ENCODE measurements around the gene UBA1.

Gene UBA1

GRCh38 chrX:47234583-47234982 lies 41.0 kb downstream of the UBA1 start:
- TF ChIP-seq CTCF (conservative IDR thresholded peaks at IDR 0.05; ENCODE audit: low read depth, low read length), result no peak
- peak overlapping the region; percentile 72 for H3K4me3 ChIP-seq (ENCODE audit: low read length)

GRCh38 chrX:47235691-47236103 lies 42.1 kb downstream of the UBA1 start:
- no peak for DNase-seq (ENCODE audit: low read depth)
- no peak for TF ChIP-seq CTCF (conservative IDR thresholded peaks at IDR 0.05; ENCODE audit: low read depth, low read length)
- H3K4me3 ChIP-seq (ENCODE audit: low read length), result no peak overlapping the region

More at GRCh38 chrX:47234583-47234982, 41.0 kb downstream of the UBA1 start:
- DNase-seq (ENCODE audit: low read depth), result no peak

- no peak overlapping the region for H3K4me3 ChIP-seq (ENCODE audit: low read length)
- no peak for TF ChIP-seq CTCF (conservative IDR thresholded peaks at IDR 0.05; ENCODE audit: low read depth, low read length)
- DNase-seq (ENCODE audit: low read depth), result no peak
These were observed 45.6 kb downstream of the UBA1 start for GRCh38 chrX:47239199-47239598.

GRCh38 chrX:47239898-47240545 lies 46.4 kb downstream of the UBA1 start:
- H3K4me3 ChIP-seq (ENCODE audit: low read length), result no peak overlapping the region
- TF ChIP-seq CTCF (conservative IDR thresholded peaks at IDR 0.05; ENCODE audit: low read depth, low read length), result no peak
- no peak for DNase-seq (ENCODE audit: low read depth)

GRCh38 chrX:47240619-47241018 lies 47.0 kb downstream of the UBA1 start:
- DNase-seq (ENCODE audit: low read depth), result no peak
- no peak for TF ChIP-seq CTCF (conservative IDR thresholded peaks at IDR 0.05; ENCODE audit: low read depth, low read length)
- H3K4me3 ChIP-seq (ENCODE audit: low read length), result no peak overlapping the region

- H3K4me3 ChIP-seq (ENCODE audit: low read length), result no peak overlapping the region
- no peak for DNase-seq (ENCODE audit: low read depth)
- no peak for TF ChIP-seq CTCF (conservative IDR thresholded peaks at IDR 0.05; ENCODE audit: low read depth, low read length)
These were observed 47.8 kb downstream of the UBA1 start for GRCh38 chrX:47241201-47242011.

GRCh38 chrX:47242321-47242720 lies 48.7 kb downstream of the UBA1 start:
- DNase-seq (ENCODE audit: low read depth), result no peak
- TF ChIP-seq CTCF (conservative IDR thresholded peaks at IDR 0.05; ENCODE audit: low read depth, low read length), result no peak
- no peak overlapping the region for H3K4me3 ChIP-seq (ENCODE audit: low read length)
